PC-3 (cell line): ENCODE measurements around the gene RAB44.

ENCODE experiments used
- EZH2 ChIP-seq: fragments of 300-600 bp; sonication (generic); IDR thresholded peaks from one replicate; pipeline ENCODE4 v1.6.1; 2017; ENCODE audit warnings: antibody characterized with exemption, mild to moderate bottlenecking, low read length; ENCODE audit not compliant: unreplicated experiment
- TF ChIP-seq, protein P1 (sequence below): fragments of 300-600 bp; sonication (generic); conservative IDR thresholded peaks from 2 replicates; pipeline ENCODE4 v1.5.1; 2017; ENCODE audit warnings: antibody characterized with exemption, low read depth, mild to moderate bottlenecking, low read length

DNA sequence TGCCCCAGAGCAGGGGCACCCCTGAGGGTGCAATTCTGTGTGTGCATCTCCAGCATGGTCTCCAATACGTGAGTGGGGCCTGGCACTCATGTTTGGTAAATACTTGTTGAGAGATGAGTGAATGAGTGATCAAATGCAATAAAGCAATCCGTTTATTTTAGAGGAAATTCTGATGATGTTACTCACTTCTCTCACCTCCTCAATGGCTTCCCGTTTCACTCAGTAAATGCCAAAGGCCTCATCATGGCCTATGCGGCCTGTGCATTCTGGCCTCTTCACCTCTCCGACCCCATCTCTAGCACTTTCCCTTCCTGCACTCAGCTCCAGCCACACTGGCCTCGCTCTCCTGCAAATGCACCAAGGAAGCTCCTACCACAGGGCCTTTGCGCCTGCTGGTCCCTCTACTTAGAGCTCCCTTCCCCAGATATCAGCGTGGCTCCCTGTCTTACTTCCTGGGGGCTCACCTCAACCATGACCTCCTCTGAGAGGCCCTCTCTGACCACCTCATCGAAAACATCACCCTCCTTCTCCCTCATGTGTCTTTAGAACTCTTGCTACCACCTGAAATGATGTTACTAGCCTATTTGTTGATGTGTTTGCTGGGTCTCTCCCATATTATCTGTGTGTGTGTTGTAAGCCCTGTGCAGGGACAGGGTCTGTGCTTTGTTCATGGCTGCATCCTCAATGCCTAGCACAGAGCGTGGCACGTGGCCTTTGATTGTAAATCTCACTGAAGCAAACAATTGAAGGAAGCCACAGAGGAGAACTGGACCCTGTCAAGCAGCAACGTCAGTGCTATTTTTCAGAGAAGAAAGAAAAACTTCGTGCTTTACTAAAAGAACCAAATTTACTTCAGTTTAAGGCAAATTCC, 42.6 kb downstream of the RAB44 start:
- TF ChIP-seq, protein P1, sequence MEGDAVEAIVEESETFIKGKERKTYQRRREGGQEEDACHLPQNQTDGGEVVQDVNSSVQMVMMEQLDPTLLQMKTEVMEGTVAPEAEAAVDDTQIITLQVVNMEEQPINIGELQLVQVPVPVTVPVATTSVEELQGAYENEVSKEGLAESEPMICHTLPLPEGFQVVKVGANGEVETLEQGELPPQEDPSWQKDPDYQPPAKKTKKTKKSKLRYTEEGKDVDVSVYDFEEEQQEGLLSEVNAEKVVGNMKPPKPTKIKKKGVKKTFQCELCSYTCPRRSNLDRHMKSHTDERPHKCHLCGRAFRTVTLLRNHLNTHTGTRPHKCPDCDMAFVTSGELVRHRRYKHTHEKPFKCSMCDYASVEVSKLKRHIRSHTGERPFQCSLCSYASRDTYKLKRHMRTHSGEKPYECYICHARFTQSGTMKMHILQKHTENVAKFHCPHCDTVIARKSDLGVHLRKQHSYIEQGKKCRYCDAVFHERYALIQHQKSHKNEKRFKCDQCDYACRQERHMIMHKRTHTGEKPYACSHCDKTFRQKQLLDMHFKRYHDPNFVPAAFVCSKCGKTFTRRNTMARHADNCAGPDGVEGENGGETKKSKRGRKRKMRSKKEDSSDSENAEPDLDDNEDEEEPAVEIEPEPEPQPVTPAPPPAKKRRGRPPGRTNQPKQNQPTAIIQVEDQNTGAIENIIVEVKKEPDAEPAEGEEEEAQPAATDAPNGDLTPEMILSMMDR, result no peak
- TF ChIP-seq EZH2, result no peak
